SK-N-SH (cell line): ENCODE data around the gene SDK1.

Experiments
- CTCF ChIP-seq: fragments of 200-600 bp; sonication (generic); IDR thresholded peaks from 2 replicates; pipeline ENCODE4 v1.6.1; 2017; ENCODE audit warnings: antibody characterized with exemption, mild to moderate bottlenecking, moderate library complexity
- PBX3 ChIP-seq: IDR thresholded peaks from 2 replicates; pipeline ENCODE4; 2012
- RXRA ChIP-seq: IDR thresholded peaks from 2 replicates; pipeline ENCODE4 v1.4.0; 2012; ENCODE audit warnings: low read depth, mild to moderate bottlenecking, borderline replicate concordance
- YY1 ChIP-seq: IDR thresholded peaks from 2 replicates; pipeline ENCODE4 v1.4.0; 2012; ENCODE audit warnings: low read depth, mild to moderate bottlenecking

- no peak for TF ChIP-seq CTCF
- TF ChIP-seq YY1 = no peak
- TF ChIP-seq RXRA = no peak
- no peak for TF ChIP-seq PBX3
Observed at GRCh38 chr7:4274286-4274685, 973.2 kb downstream of the SDK1 start.
